ENCODE results near the gene ARFGEF2. TPM values are rescaled to one million over a fixed set of nuclear protein-coding genes. Genes with fewer than 3 reads are reported as not detected.

The ARFGEF2 gene
- total RNA-seq, 1 donor from 2014 or later: 24.7 TPM

DNA sequence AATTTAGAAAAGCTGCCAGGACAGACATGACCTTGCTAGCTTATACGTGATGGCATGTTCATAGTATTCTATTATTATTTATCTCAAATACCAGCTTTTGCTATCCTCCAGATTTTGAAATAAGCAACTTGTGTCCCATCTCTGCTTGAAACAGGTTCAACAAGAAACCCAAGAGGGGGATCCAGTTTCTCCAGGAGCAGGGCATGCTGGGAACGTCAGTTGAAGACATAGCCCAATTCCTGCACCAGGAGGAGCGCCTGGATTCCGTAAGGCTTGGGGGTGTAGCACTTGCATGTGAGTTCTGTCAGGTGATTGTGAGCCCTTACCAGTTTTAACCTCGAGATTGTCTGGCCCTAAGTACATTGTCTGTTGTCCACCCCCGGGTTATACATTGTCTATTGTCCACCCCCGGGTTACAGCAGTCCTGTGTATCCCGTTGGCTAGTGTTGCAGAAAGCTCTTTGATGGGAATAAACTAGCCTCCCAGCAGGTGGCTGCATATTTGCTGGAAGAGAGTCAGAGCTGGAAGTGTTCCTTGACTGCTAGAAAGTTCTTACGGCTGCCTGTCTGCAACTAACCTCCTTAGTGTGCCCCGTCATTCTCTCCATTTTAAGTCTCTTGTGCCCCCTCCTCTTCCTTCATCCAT is 63.2 kb downstream of the ARFGEF2 start:
- Mint-ChIP-seq H3K4me1 (peaks cover 5% of the 10 kb centered on the region), H3K27me3 (ENCODE audit: low read depth) (no peaks in the 10 kb centered on the region), H3K27ac (no peak overlapping the region), H3K9me3 (peaks cover 18% of the 10 kb centered on the region), H3K4me3 (no peak overlapping the region), H3K36me3 (peaks cover 70% of the 10 kb centered on the region)
- TF ChIP-seq, protein P1, sequence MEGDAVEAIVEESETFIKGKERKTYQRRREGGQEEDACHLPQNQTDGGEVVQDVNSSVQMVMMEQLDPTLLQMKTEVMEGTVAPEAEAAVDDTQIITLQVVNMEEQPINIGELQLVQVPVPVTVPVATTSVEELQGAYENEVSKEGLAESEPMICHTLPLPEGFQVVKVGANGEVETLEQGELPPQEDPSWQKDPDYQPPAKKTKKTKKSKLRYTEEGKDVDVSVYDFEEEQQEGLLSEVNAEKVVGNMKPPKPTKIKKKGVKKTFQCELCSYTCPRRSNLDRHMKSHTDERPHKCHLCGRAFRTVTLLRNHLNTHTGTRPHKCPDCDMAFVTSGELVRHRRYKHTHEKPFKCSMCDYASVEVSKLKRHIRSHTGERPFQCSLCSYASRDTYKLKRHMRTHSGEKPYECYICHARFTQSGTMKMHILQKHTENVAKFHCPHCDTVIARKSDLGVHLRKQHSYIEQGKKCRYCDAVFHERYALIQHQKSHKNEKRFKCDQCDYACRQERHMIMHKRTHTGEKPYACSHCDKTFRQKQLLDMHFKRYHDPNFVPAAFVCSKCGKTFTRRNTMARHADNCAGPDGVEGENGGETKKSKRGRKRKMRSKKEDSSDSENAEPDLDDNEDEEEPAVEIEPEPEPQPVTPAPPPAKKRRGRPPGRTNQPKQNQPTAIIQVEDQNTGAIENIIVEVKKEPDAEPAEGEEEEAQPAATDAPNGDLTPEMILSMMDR (IDR thresholded peaks at IDR 0.05; ENCODE audit: unreplicated experiment): no peak
- DNase-seq (ENCODE audit: low spot score in 2 of 2, unreplicated experiment in 2 of 2): no peak

DNA sequence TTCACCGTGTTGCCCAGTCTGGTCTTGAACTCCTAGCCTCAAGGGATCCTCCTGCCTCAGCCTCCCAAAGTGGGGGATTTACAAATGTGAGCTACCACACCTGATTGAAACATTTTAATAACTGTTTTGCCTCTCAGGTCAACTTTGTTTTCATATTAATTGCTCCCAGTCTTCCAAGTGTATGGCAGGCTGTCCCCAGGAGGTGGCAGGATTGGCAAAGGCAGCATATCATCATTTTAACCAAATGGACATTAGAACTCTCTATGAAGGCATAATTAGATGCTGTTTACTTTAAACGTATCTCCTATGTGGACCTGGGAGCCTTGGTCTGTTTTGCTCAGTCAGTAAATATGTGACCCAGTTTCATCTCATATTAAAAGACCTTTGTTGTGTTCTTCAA is 65.4 kb downstream of the ARFGEF2 start:
- H3K36me3 Mint-ChIP-seq: peaks cover 66% of the 10 kb centered on the region
- no peaks in the 10 kb centered on the region for H3K27me3 Mint-ChIP-seq (ENCODE audit: low read depth)
- DNase-seq (ENCODE audit: low spot score in 2 of 2, unreplicated experiment in 2 of 2): no peak
- TF ChIP-seq, protein P1 (IDR thresholded peaks at IDR 0.05; ENCODE audit: unreplicated experiment): no peak
- H3K27ac Mint-ChIP-seq: no peak overlapping the region
- no peak overlapping the region for H3K4me3 Mint-ChIP-seq
- H3K4me1 Mint-ChIP-seq: peaks cover 5% of the 10 kb centered on the region
- H3K9me3 Mint-ChIP-seq: peaks cover 11% of the 10 kb centered on the region

DNA sequence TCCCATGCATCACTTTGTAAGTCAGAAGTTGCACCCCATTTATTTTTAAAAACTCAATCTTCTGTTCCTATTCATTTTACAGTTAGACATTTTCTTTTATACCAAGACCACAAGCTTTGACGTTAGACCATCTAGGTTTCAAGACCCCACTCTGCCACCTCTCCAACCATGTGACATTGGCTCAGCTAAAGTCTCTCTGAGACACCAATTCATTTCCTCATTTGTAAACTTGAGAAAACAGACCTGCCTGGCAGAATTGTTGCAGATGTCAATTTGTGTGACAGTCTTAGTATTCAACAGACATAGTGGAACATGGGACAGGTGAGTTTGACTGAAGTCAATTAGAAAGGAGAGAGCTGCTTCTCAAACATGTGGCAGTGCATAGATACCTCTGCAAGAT is 69.0 kb downstream of the ARFGEF2 start:
- peaks cover 46% of the 10 kb centered on the region for H3K36me3 Mint-ChIP-seq
- H3K9me3 Mint-ChIP-seq: no peaks in the 10 kb centered on the region
- no peaks in the 10 kb centered on the region for H3K27me3 Mint-ChIP-seq (ENCODE audit: low read depth)
- TF ChIP-seq, protein P1 (IDR thresholded peaks at IDR 0.05; ENCODE audit: unreplicated experiment): no peak
- H3K27ac Mint-ChIP-seq: no peak overlapping the region
- no peak overlapping the region for H3K4me3 Mint-ChIP-seq
- DNase-seq (ENCODE audit: low spot score in 2 of 2, unreplicated experiment in 2 of 2): no peak
- no peaks in the 10 kb centered on the region for H3K4me1 Mint-ChIP-seq

DNA sequence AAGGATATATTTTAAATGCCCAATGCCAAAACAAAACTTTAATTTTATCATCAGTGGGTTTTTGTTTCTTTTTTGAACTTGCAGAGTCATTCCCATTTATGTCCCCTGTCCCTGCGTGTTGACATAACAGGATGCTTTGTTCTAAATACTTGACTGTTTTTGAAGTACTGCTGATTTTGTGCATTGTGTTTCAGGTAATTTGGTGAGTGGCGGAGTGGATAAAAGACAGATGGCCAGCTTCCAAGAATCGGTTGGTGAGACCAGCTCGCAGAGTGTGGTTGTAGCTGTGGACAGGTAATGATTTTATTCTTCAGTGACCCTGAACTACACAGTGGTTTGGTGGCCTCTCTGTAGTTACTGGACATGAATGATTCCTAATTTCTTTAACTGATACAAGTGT is 74.1 kb downstream of the ARFGEF2 start:
- Mint-ChIP-seq H3K27me3 (ENCODE audit: low read depth) (no peaks in the 10 kb centered on the region), H3K4me1 (no peaks in the 10 kb centered on the region), H3K9me3 (no peaks in the 10 kb centered on the region), H3K4me3 (no peak overlapping the region), H3K27ac (no peak overlapping the region), H3K36me3 (peaks cover 45% of the 10 kb centered on the region)
- no peak for DNase-seq (ENCODE audit: low spot score in 2 of 2, unreplicated experiment in 2 of 2)
- TF ChIP-seq, protein P1 (IDR thresholded peaks at IDR 0.05; ENCODE audit: unreplicated experiment): no peak

DNA sequence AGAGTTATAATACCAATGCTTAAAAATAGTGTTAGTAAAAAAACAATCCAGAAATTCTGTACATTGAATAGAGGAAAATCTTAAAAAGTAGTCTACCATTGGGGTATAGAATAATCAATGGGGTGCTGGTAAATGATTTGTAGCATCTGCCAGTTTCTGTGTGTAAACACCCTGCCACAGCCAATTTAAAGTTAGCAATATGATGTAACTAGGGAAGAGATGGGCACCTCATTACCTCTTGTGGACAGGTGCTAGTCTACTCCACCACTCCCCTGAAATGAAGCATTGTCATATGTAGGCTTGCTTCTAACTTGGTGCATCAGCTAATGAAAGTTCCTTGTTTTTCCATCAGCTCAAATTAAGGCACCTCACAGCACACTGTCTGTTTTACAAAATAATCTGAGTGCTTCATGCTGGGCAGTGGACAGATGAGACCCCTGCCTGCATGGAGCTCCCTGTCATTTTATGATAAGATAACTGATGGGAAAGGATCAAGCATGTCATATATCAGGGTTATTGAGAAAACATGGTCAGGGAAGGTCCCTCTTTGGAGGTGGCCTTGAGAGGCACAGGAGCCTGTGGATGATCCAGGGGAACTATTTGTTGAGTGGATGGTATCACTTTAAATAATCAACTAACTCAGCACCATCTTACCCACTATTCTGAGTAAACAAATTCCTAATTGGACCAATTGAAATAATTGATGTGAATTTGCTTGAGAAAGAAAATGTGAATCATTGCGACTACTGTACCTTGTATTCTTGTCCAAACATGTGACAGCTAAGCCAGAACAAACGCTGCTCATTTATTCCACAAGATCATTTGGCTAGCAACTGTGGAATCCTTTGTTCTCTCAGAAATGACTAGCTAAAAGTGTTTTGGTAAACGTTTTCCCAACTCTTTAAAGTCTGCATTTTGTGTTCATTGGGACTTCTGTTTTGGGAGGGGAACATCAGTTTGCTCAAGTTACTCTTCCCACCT is 78.7 kb downstream of the ARFGEF2 start:
- no peak overlapping the region for H3K27ac Mint-ChIP-seq
- H3K9me3 Mint-ChIP-seq: no peaks in the 10 kb centered on the region
- no peaks in the 10 kb centered on the region for H3K27me3 Mint-ChIP-seq (ENCODE audit: low read depth)
- TF ChIP-seq, protein P1 (IDR thresholded peaks at IDR 0.05; ENCODE audit: unreplicated experiment): no peak
- no peak for DNase-seq (ENCODE audit: low spot score in 2 of 2, unreplicated experiment in 2 of 2)
- no peak overlapping the region for H3K4me3 Mint-ChIP-seq
- no peaks in the 10 kb centered on the region for H3K4me1 Mint-ChIP-seq
- H3K36me3 Mint-ChIP-seq: peaks cover 35% of the 10 kb centered on the region

Measured in mesothelial cell of epicardium (in vitro differentiated cells).